OCI-LY3 (cell line): Measurements from ENCODE around the gene SIPA1L2.

Experiments used
- H2AFZ ChIP-seq: fragments of 200-600, 300-600 bp; shearing (Covaris generic); 2 replicates; pipeline ENCODE4 v1.6.0; 2014; ENCODE audit warnings: antibody characterized with exemption, low read depth, low read length
- H3K27ac ChIP-seq: fragments of 200-600, 300-600 bp; sonication (generic); 2 replicates; pipeline ENCODE4 v1.5.1; 2014; ENCODE audit warnings: mild to moderate bottlenecking, low read length, moderate library complexity, mixed read lengths
- H3K27me3 ChIP-seq: fragments of 200-600, 300-600 bp; sonication (generic); 2 replicates; pipeline ENCODE4 v1.6.1; 2014; ENCODE audit warnings: low read depth, low read length, mixed read lengths
- H3K36me3 ChIP-seq: fragments of 200-600, 300-600 bp; sonication (generic); replicated peaks from 2 replicates; pipeline ENCODE3; 2014; ENCODE audit warnings: low read depth, low read length, mixed read lengths
- H3K4me1 ChIP-seq: fragments of 300-600, 200-600 bp; sonication (generic); 2 replicates; pipeline ENCODE4 v1.6.1; 2014; ENCODE audit warnings: low read length, mixed read lengths
- H3K4me2 ChIP-seq: fragments of 200-600, 300-600 bp; sonication (generic); 2 replicates; pipeline ENCODE4 v1.6.1; 2014; ENCODE audit warnings: low read length, mixed read lengths
- H3K4me3 ChIP-seq: fragments of 300-600, 200-600 bp; sonication (generic); 2 replicates; pipeline ENCODE4 v1.5.1; 2014; ENCODE audit warnings: antibody characterized with exemption, mild to moderate bottlenecking, low read length, moderate library complexity
- H3K79me2 ChIP-seq: fragments of 300-600, 200-600 bp; shearing (Covaris generic); 2 replicates; pipeline ENCODE4 v1.6.1; 2014; ENCODE audit warnings: mild to moderate bottlenecking, low read length, mixed read lengths
- H3K9ac ChIP-seq: fragments of 300-600, 200-600 bp; shearing (Covaris generic); 2 replicates; pipeline ENCODE4 v1.6.0; 2014; ENCODE audit warnings: mild to moderate bottlenecking, low read length, moderate library complexity
- H3K9me3 ChIP-seq: fragments of 200-600, 300-600 bp; shearing (Covaris generic); 2 replicates; pipeline ENCODE4 v1.6.1; 2014; ENCODE audit warnings: low read length, mixed read lengths; ENCODE audit not compliant: insufficient read depth
- H4K20me1 ChIP-seq: fragments of 200-600, 300-600 bp; sonication (generic); 2 replicates; pipeline ENCODE4 v1.6.1; 2016; ENCODE audit warnings: low read length, mixed read lengths; ENCODE audit not compliant: insufficient read depth
- CTCF ChIP-seq: fragments of 200-600, 300-600 bp; sonication (generic); IDR thresholded peaks from 2 replicates; pipeline ENCODE4 v1.5.1; 2014; ENCODE audit warnings: antibody characterized with exemption, low read length, low read depth
- EZH2phosphoT487 ChIP-seq: fragments of 200-600 bp; shearing (Covaris generic); IDR thresholded peaks from 2 replicates; pipeline ENCODE4 v1.6.1; 2018; ENCODE audit warnings: antibody characterized with exemption, mixed run types, low read depth

SIPA1L2 gene

GRCh38 chr1:232657426-232658005 is 27.6 kb upstream of the SIPA1L2 start:
- Histone ChIP-seq H3K27me3 (peaks cover 43% of the 10 kb centered on the region), H3K4me2 (no peak overlapping the region), H4K20me1 (no peaks in the 10 kb centered on the region), H3K27ac (no peak overlapping the region), H3K9me3 (no peaks in the 10 kb centered on the region), H3K4me3 (no peak overlapping the region), H3K4me1 (no peaks in the 10 kb centered on the region), H3K79me2 (no peaks in the 10 kb centered on the region), H3K9ac (no peak overlapping the region), H2AFZ (no peak overlapping the region), H3K36me3 (no peaks in the 10 kb centered on the region)
- TF ChIP-seq CTCF (no peak), EZH2phosphoT487 (no peak)

- Histone ChIP-seq H3K4me1 (no peaks in the 10 kb centered on the region), H3K27me3 (peaks cover 38% of the 10 kb centered on the region), H3K9me3 (no peaks in the 10 kb centered on the region), H3K4me3 (no peak overlapping the region), H3K36me3 (no peaks in the 10 kb centered on the region), H3K9ac (no peak overlapping the region), H3K27ac (no peak overlapping the region), H2AFZ (no peak overlapping the region), H3K4me2 (no peak overlapping the region), H4K20me1 (no peaks in the 10 kb centered on the region), H3K79me2 (no peaks in the 10 kb centered on the region)
- TF ChIP-seq CTCF, result no peak
- no peak for TF ChIP-seq EZH2phosphoT487
Measured at GRCh38 chr1:232655746-232656085, 25.8 kb upstream of the SIPA1L2 start.

GRCh38 chr1:232655028-232655745 is 25.3 kb upstream of the SIPA1L2 start:
- Histone ChIP-seq H3K9me3 (no peaks in the 10 kb centered on the region), H3K4me1 (no peaks in the 10 kb centered on the region), H3K9ac (no peak overlapping the region), H3K27me3 (peaks cover 38% of the 10 kb centered on the region), H3K4me2 (no peak overlapping the region), H3K79me2 (no peaks in the 10 kb centered on the region), H4K20me1 (no peaks in the 10 kb centered on the region), H2AFZ (no peak overlapping the region), H3K36me3 (no peaks in the 10 kb centered on the region), H3K27ac (no peak overlapping the region), H3K4me3 (no peak overlapping the region)
- no peak for TF ChIP-seq CTCF
- TF ChIP-seq EZH2phosphoT487, result no peak

- no peaks in the 10 kb centered on the region for H3K36me3 ChIP-seq
- H2AFZ ChIP-seq, result no peak overlapping the region
Measured at GRCh38 chr1:232653789-232654188, 23.9 kb upstream of the SIPA1L2 start.

More at GRCh38 chr1:232653789-232654188, 23.9 kb upstream of the SIPA1L2 start:
- H3K9ac ChIP-seq, result no peak overlapping the region
- no peaks in the 10 kb centered on the region for H3K4me1 ChIP-seq
- no peak overlapping the region for H3K4me3 ChIP-seq
- no peak overlapping the region for H3K27ac ChIP-seq
- H3K4me2 ChIP-seq, result no peak overlapping the region
- no peaks in the 10 kb centered on the region for H3K9me3 ChIP-seq
- no peaks in the 10 kb centered on the region for H4K20me1 ChIP-seq
- H3K27me3 ChIP-seq, result peaks cover 27% of the 10 kb centered on the region; the same call in 1 of the 2 replicates
- TF ChIP-seq CTCF (no peak), EZH2phosphoT487 (no peak)
- H3K79me2 ChIP-seq, result no peaks in the 10 kb centered on the region
